DMS53 treated with DMSO at 0.1 percent for 48 hours (cell line): ENCODE results near the gene PEX16.

Experiments used
- DNase-seq: peaks from one replicate; lab custom pipeline; 2025; ENCODE audit not compliant: unreplicated experiment; lab: John Stamatoyannopoulos, UW

PEX16 gene

DNA sequence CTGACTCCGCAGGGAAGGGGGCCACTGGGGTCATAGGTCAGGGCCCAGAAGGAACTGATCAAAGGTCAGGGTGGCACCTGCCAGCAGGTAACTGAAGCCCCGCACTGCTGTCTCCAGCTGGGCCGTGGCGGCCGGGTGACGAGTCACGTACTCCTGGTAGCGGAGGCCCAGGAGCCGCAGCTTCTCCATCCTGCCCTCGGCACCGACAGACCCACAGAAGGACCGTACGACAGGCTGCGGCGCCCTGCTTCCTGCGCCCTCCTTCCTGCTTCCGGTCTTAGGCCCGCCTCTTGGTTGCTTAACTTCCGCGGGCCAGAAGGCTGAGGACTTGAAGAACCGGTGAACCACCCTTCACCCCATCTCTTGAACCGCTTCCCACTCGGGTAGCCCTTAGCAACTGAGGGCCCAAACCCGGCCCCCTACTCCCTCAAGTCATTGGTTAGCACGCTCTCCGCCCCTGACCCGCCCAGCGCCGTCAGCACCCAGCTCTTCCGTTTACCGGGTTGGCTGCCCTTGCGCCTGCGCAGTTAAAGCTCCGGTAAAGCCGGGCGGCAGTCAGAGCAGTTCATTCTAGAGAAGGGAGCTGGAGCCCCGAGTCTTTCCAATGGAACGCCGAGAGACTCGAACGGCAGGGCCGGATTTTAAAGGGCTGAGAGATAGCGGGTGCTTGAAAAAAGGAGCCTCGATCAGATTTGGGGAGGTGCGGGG is at the start of gene PEX16:
Gene PEX16, minus strand, starts transcription at position 255 of the 708 bp plus-strand sequence. Its CDS starts 66 bp downstream, at position 189.
- DNase-seq: peak; percentile 94

DNA sequence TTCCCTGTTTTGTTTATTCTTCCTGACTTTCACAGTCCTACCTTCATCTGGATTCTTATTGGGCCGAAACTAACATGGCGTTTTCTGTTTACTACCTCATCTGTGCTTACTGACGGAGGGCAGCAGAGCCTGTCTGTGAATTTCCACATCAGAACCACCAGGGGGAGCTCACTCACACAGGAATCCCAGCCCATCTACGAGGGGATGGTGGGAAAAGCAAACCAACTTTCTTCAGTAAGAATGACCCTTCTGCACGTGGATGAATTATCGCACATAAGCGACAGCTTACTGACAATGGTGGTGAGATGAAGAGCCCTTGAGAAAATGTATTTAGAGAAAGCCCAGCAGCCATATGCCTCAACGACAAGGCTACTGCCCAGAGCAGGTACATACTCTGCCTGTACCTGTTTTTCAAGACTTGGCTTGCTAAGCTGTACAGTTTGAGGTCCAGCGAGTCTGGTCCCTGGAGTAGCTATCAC is 47.3 kb upstream of the PEX16 start:
- DNase-seq: peak; percentile 45

DNA sequence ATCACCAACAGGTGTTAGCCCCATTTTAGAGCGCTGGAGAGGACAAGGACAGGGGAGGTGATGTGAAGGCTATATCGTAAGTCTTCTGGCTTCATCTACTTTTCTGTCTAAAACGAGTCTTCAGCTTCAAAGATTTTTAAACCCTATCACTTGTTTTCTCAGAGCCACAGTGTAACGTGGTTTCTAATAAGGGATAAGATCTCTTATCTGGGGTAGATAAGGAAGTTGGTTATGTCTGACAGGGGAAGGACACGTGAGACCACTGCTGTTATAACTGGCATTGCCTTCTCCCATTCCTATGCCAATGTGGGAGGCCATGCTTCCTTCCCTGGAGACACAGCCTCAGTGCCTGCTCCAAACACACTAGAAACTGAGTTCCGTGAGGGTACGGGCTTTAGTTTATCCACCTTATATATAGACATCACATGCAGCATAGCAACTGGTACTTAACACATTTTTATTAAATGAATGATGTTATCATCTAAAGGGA is 44.1 kb upstream of the PEX16 start:
- no peak for DNase-seq

DNA sequence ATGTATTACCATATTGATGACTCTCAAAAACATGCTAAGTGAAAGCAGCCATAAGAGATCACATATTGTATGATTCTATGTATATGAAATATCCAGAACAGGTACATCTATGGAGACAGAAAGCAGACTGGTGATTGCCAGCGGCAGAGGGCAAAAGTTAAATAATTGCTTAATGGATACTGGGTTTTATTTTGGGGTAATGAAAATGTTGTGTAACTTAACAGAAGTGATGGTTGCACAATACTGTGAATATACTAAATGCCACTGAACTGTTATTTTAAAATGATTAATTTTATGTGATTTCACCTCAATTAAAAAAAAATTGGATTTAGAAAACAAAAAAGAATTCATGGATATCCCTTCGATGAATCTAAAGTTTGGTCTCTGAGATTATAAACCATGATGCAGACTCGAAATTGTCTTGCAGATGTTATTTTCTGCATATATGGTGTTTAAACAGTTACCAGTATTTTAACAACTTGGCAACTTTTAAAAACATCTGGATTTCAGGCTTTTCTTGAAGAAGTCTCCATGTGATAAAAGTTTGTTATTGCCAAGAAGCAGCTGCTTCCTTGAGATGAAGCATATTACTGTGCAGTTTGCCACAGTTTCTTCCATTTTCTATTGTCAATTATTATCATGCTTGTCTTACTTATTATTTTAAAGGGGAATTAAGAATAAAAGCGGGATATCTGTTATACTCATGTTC is 42.9 kb upstream of the PEX16 start:
- no peak for DNase-seq

- DNase-seq: no peak
These were observed 42.2 kb upstream of the PEX16 start for GRCh38 chr11:45959851-45960250.

GRCh38 chr11:45949992-45950407 is 32.3 kb upstream of the PEX16 start:
- no peak for DNase-seq

DNA sequence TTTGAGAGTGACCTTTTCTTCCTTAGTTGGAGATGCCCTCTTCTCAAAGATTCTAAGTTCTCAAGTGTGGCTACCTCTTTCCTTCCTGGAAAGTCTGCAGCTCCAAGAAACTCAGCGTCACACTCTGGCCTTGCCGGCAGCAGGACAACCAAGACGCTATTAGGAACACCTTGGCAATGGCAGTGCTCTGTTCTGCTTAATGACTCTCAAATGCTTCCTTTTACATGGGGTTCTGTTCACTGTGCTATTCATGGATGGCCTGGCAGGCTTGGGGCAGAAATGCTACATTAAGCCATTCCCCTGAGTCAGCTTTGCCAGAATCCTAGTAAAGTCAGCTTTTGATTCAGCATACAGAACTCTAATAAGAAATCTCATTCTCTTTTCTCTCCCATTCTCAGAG is 30.7 kb upstream of the PEX16 start:
- DNase-seq: no peak

GRCh38 chr11:45947885-45948284 is 30.2 kb upstream of the PEX16 start:
- DNase-seq: no peak

- DNase-seq: no peak
These were observed 27.8 kb upstream of the PEX16 start for GRCh38 chr11:45945397-45945999.

DNA sequence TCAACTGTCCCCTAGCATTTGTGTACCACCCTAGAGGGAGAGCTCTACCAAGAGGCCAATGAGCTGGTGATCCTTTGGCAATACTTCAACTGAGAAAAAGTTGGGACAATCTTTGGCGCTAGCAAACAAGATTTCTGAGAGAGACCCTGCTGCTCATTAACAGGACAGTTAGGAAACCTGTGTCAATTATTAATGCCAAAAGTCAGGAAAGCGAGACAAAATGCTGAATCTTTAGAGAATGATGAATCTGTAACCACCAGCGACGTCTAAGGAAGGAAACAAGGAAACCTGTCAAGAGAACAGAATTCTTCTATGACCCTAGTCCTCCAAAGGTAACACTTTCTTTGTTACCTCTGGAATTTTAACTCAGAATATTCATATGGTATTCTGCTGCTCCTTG is 24.7 kb upstream of the PEX16 start:
- DNase-seq: no peak

- DNase-seq: no peak
These were observed 23.6 kb upstream of the PEX16 start for GRCh38 chr11:45941285-45941684.

DNA sequence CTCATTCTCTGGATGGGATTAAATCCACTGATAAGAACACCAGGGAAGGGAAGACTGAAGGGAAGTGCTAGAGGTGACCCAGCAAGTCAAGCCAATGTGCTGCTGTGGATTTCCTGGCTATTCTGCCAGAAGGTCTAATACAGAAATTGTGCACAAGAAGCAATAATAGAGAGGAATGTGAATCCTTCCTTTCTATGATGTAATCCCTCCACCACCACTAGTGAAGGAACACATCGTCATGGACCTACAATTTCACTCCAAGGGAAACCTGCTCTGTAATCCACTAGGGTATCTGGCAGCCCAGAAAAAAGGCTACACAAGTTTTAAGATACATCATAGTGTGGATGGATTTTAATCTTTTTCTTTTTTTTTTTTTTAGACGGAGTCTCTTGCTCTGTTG is 22.2 kb upstream of the PEX16 start:
- no peak for DNase-seq

GRCh38 chr11:45937916-45938315 is 20.2 kb upstream of the PEX16 start:
- no peak for DNase-seq

- no peak for DNase-seq
These were observed 18.9 kb upstream of the PEX16 start for GRCh38 chr11:45936511-45937054.

DNA sequence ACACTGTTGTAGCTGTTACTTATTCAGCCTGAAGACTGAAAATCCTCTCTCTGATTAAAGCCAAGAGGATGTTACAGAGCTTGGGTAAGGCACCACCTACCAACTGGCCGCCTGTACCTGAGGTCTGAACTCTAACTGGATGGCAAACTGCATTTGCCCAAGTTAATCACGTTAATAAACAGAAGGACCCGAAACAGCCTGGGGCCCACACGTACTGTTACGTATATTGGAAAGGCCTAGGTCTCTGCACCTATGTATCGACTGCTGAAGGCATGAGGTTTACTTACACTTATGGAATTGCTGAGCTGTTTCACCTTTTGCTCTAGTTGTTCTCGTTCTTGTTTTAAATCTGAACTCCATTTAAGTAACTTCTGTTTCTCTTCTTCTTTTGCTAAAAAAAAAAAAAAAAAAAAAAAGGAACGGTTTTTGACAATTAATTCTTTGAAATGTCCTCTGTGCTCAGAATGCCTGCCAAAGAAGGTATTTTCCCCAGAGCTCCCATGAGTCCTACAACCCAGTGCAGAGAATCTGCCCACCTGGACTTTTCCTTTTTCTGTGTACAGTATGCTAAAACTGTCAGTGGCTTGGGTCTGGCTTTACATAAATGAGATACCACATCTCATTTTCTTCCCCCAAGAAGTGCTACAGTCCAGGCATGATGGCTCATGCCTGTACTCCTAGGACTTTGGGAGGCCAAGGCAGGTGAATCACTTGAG is 17.8 kb upstream of the PEX16 start:
- no peak for DNase-seq

DNA sequence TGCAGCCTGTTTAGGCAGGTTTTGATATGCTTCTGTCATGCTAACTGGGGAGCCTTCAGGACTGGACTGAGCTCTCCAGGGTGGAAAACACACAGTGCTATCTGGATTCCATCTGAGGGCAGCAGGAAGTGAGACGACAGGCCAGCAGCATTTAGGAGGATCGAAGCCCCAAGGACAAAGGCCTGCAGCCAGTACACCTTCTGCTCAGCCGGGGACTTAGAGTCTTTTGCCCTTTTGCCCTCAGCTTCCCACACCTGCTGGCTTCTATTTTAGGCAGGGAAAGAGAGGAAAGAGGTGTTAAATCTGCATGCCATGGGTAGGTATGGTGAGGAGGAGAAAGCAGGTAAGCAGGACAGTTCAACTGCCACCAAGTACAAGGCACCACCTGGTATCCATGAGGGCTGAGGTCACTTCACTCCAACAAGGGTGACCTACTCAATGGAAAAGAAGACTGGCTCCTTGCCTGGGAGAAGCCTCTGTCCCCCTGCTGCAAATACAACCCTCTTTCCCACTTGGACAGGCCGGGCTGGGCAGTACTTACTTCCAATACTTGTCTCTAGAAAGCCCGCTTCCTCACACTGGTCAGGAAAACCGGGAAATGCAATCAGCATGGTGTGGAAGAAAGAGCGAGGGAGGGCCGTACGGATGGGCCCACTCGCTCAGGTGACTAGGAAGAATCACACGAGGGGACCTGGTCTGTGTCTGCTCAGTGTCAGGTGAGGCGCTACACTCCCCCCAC is 17.1 kb upstream of the PEX16 start:
- no peak for DNase-seq

DNA sequence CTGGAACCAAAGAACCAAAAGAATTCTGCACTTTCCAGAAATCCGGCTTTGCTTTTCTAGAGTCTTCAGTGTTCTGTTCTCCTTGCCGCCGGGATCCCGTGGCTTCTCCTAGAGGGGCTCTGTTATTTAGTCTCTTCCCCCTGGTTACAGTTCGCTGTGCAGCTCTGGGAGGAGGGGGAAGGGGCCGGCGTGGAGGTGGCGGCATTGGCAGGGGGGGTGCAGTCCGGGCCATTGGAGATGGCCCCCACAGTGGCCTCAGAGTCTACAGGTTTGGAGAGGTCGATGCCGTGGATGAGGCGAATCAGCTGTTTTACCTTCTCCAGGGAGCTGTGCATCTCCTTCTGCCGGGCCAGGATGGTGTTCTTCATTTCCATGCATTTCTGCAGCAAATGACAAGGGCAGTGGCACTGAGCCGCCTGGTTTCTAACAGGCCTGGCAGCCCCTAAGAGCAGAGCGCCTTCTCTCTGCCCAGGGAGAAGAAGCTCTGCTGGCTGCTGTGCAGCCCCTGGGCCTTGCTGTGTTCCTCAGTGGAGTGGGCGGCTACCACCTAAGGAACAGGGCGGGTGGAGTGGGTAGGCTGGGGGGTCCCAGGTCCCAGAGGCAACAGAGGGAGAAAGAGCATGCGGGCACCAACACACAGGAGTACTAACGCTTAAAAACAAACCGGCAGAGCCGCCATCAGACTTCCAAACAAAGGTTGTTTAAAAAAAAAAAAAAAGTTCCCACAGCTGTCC is 16.3 kb upstream of the PEX16 start:
- DNase-seq: no peak

DNA sequence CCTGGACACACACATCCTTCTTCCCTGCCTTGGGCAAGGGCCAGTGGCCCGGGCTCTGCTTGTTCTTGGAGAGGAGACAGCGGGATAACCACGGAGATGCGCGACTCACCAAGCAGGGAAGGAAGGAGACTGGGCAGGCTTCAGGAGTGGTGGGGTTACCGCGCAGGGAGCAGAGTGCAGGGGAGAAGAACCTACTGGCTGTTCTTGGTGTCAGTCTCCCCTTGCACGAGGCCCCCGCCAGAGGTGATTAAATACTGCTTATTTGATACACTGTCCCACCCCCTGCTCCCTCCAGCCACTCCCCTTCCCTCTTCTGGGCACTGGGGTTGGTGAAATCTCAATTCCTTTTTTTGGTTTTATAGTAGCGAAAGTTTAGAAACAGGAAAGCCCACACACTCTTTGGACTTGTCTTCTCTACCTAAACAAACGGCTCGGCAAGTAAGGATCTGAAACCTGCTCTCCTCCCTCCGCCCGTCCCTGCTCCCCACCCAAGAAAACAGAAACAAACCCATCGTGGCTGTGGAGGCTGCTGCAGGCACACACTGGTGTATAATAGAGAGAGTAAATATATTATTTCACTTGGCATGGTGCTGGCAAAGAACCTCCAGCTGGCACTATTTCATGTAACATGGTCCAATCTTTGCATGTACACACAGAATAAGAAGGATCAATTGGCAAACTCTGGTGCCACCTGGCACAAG is 15.6 kb upstream of the PEX16 start:
- no peak for DNase-seq

GRCh38 chr11:45932217-45932616 is 14.5 kb upstream of the PEX16 start:
- no peak for DNase-seq
